ENCODE results near the gene VCAN.
A peak's percentile ranks its signal among the peaks of the same experiment; 100 is the strongest.

Gene VCAN

GRCh38 chr5:83474161-83474796 lies 2.7 kb downstream of the VCAN start:
- peak; percentile 78 for DNase-seq (ENCODE audit: extremely low spot score)

GRCh38 chr5:83474991-83475390 lies 3.4 kb downstream of the VCAN start:
- TF ChIP-seq FOXK2 (IDR thresholded peaks at IDR 0.05) (no peak), ZNF384 (IDR thresholded peaks at IDR 0.05) (no peak)
- ChIA-PET POLR2A (interaction anchor here (1.0 kb wide), 1 partner anchor 10 kb away, joined by 3 read pairs; no protein-coding TSS in a partner anchor), CTCF (no interaction called here)
- no peak for DNase-seq (ENCODE audit: extremely low spot score)

More at GRCh38 chr5:83474161-83474796, 2.7 kb downstream of the VCAN start:
- ChIA-PET POLR2A (no interaction called here), CTCF (no interaction called here)
- TF ChIP-seq BHLHE40 (IDR thresholded peaks at IDR 0.05; ENCODE audit: borderline replicate concordance): no peak
- no peak for TF ChIP-seq FOXM1 (IDR thresholded peaks at IDR 0.05; ENCODE audit: borderline replicate concordance)
- no peak for TF ChIP-seq ARNT (IDR thresholded peaks at IDR 0.05)
- TF ChIP-seq PKNOX1 (IDR thresholded peaks at IDR 0.05): no peak
- no peak for TF ChIP-seq SUZ12 (IDR thresholded peaks at IDR 0.05)
- TF ChIP-seq L3MBTL2 (conservative IDR thresholded peaks at IDR 0.05): peak; percentile 91
- no peak for TF ChIP-seq SP1 (IDR thresholded peaks at IDR 0.05)
- TF ChIP-seq CTBP1 (IDR thresholded peaks at IDR 0.05; ENCODE audit: borderline replicate concordance): no peak

GRCh38 chr5:83475391-83475863 lies 3.9 kb downstream of the VCAN start:
- ChIA-PET POLR2A (interaction anchor here (1.0 kb wide), 1 partner anchor 10 kb away, joined by 3 read pairs; no protein-coding TSS in a partner anchor), CTCF (no interaction called here)
- DNase-seq (ENCODE audit: extremely low spot score): no peak
- TF ChIP-seq FOXM1 (IDR thresholded peaks at IDR 0.05; ENCODE audit: borderline replicate concordance): no peak
- TF ChIP-seq PKNOX1 (IDR thresholded peaks at IDR 0.05): no peak
- TF ChIP-seq NFRKB (IDR thresholded peaks at IDR 0.05): no peak
- TF ChIP-seq L3MBTL2 (conservative IDR thresholded peaks at IDR 0.05): no peak
- no peak for TF ChIP-seq SUZ12 (IDR thresholded peaks at IDR 0.05)
- no peak for TF ChIP-seq LEF1 (IDR thresholded peaks at IDR 0.05; ENCODE audit: borderline replicate concordance)
- TF ChIP-seq FOXA1 (IDR thresholded peaks at IDR 0.05): no peak
- no peak for TF ChIP-seq ARNT (IDR thresholded peaks at IDR 0.05)
- no peak for TF ChIP-seq TARDBP (IDR thresholded peaks at IDR 0.05)
- TF ChIP-seq FOXK2 (IDR thresholded peaks at IDR 0.05): no peak
- TF ChIP-seq CTBP1 (IDR thresholded peaks at IDR 0.05; ENCODE audit: borderline replicate concordance): no peak
- no peak for TF ChIP-seq HDGF (IDR thresholded peaks at IDR 0.05; ENCODE audit: borderline replicate concordance)
- TF ChIP-seq ZNF384 (IDR thresholded peaks at IDR 0.05): no peak
- TF ChIP-seq BHLHE40 (IDR thresholded peaks at IDR 0.05; ENCODE audit: borderline replicate concordance): no peak
- TF ChIP-seq ELF4 (IDR thresholded peaks at IDR 0.05): no peak
- no peak for TF ChIP-seq SP1 (IDR thresholded peaks at IDR 0.05)

DNA sequence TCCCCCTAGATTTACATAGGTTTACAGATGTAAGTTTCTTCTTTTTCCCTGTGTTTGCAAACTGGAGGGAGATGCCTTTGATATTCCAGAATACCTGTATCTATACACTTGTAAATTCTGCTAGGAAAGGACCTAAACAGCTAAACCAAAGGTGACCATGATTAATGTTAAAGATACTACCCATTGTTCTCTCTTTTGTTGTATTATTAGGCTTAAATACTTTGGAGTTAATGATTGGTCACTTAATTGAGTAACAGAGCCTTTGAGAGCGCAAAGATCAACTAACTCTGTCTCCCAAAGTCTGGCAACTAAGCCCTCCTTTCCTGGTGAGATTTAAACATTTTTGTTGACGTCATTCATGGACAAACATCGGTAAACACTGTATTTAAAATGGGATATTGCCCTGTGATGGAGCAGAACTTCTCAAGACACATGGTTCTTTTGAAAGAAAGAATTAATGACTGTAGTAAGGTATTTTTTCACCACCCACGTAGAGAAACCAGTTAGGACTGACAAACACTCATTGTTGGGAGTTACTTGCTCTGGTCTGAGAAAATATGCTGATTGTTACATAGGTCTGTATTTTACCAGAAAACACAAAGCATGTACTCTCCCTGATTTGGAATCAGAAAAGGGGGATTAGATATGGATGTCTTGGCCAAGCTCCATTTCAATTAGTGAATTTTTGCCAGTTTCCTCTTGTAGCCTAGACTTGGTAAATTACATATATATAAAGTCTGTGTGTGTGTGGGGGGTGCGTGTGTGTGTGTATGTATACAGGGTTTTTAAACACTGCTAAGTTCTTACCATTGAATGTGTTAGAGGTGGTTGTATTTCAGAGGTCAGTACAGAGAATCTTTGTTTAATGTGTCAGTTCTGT lies 4.6 kb downstream of the VCAN start:
- DNase-seq (ENCODE audit: extremely low spot score): no peak
- CTCF ChIA-PET: no interaction called here
- TF ChIP-seq SP1 (IDR thresholded peaks at IDR 0.05) (no peak), L3MBTL2 (conservative IDR thresholded peaks at IDR 0.05) (no peak), ZNF384 (IDR thresholded peaks at IDR 0.05) (no peak), FOXM1 (IDR thresholded peaks at IDR 0.05; ENCODE audit: borderline replicate concordance) (no peak), FOXK2 (IDR thresholded peaks at IDR 0.05) (no peak), LEF1 (IDR thresholded peaks at IDR 0.05; ENCODE audit: borderline replicate concordance) (no peak), CTBP1 (IDR thresholded peaks at IDR 0.05; ENCODE audit: borderline replicate concordance) (no peak), HDGF (IDR thresholded peaks at IDR 0.05; ENCODE audit: borderline replicate concordance) (no peak), NFRKB (IDR thresholded peaks at IDR 0.05) (no peak), TARDBP (IDR thresholded peaks at IDR 0.05) (no peak), SUZ12 (IDR thresholded peaks at IDR 0.05) (no peak), PKNOX1 (IDR thresholded peaks at IDR 0.05) (no peak), ELF4 (IDR thresholded peaks at IDR 0.05) (no peak), BHLHE40 (IDR thresholded peaks at IDR 0.05; ENCODE audit: borderline replicate concordance) (no peak), FOXA1 (IDR thresholded peaks at IDR 0.05) (no peak), ARNT (IDR thresholded peaks at IDR 0.05) (no peak)
- POLR2A ChIA-PET: interaction anchor here (1.0 kb wide), 1 partner anchor 9 kb away, joined by 3 read pairs; no protein-coding TSS in a partner anchor

DNA sequence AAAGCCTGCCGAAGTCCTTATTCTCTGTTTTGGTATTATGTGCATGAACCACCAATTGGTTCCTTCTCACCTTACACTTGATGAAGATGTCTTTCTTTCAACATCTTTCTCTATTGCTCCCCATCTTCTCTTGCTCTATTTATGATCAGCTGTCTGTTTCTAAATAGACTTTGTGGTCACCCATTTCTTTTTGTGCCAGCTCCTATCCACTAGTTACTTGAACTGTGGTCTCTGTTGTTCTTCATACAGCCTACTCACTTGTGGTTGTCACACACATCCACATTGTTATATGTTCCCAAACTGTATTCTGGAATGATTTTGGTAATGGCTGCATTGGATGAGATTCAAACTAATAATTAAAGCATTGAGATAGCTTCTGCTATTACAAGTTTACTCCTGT lies 11.4 kb downstream of the VCAN start:
- POLR2A ChIA-PET: no interaction called here
- CTCF ChIA-PET: interaction anchor here (0.6 kb wide), 1 partner anchor 12 kb away, joined by 3 read pairs; no protein-coding TSS in a partner anchor
- TF ChIP-seq HDGF (IDR thresholded peaks at IDR 0.05; ENCODE audit: borderline replicate concordance): no peak
- no peak for TF ChIP-seq ARNT (IDR thresholded peaks at IDR 0.05)
- no peak for TF ChIP-seq NFRKB (IDR thresholded peaks at IDR 0.05)
- no peak for TF ChIP-seq FOXA1 (IDR thresholded peaks at IDR 0.05)
- DNase-seq (ENCODE audit: extremely low spot score): no peak

DNA sequence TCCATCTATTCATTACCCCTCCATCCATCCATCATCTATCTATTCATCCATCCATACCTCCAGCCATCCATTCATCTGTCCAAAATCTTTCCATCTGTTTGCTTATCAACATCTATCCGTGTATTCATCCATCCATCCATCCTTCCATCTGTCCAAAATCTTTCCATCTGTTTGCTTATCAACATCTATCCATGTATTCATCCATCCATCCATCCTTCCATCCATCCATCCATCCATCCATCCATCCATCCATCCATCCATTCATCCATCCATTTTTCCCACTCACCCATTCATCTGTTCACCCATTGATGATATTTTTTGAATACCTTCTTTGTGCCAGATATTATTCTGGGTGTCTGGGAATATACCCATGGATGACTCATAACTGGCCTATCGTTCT lies 12.8 kb downstream of the VCAN start:
- TF ChIP-seq ZNF384 (IDR thresholded peaks at IDR 0.05) (no peak), SUZ12 (IDR thresholded peaks at IDR 0.05) (no peak), LEF1 (IDR thresholded peaks at IDR 0.05; ENCODE audit: borderline replicate concordance) (no peak), L3MBTL2 (conservative IDR thresholded peaks at IDR 0.05) (no peak), CTBP1 (IDR thresholded peaks at IDR 0.05; ENCODE audit: borderline replicate concordance) (no peak), NFRKB (IDR thresholded peaks at IDR 0.05) (no peak), ELF4 (IDR thresholded peaks at IDR 0.05) (no peak), PKNOX1 (IDR thresholded peaks at IDR 0.05) (no peak), FOXA1 (IDR thresholded peaks at IDR 0.05) (no peak), FOXM1 (IDR thresholded peaks at IDR 0.05; ENCODE audit: borderline replicate concordance) (no peak)
- ChIA-PET CTCF (no interaction called here), POLR2A (no interaction called here)
- no peak for DNase-seq (ENCODE audit: extremely low spot score)
